Hepatocyte (in vitro differentiated cells): ENCODE results near the gene ERC2. TPM values are rescaled to one million over a fixed set of nuclear protein-coding genes. Genes with fewer than 3 reads are reported as not detected.

Experiments used
- DNase-seq: peaks from one replicate; pipeline ENCODE4 v3.0.0-alpha.2; 2016; ENCODE audit warnings: low spot score
- H2AFZ ChIP-seq: fragments of 200-600 bp; sonication (generic); 2 replicates; pipeline ENCODE4 v1.6.0; 2016; ENCODE audit warnings: antibody characterized with exemption, mild to moderate bottlenecking
- H3K27ac ChIP-seq: fragments of 200-600 bp; sonication (generic); 2 replicates; pipeline ENCODE4 v1.5.1; 2016; ENCODE audit warnings: mild to moderate bottlenecking
- H3K27me3 ChIP-seq: fragments of 200-600 bp; sonication (generic); 2 replicates; pipeline ENCODE4 v1.6.1; 2016
- H3K36me3 ChIP-seq: fragments of 200-600 bp; sonication (generic); replicated peaks from 2 replicates; pipeline ENCODE4 v1.5.1; 2016; ENCODE audit warnings: low read depth; ENCODE audit not compliant: insufficient read depth
- H3K4me1 ChIP-seq: fragments of 200-600 bp; sonication (generic); 2 replicates; pipeline ENCODE4 v1.5.1; 2016; ENCODE audit warnings: mild to moderate bottlenecking, moderate library complexity; ENCODE audit not compliant: insufficient read depth
- H3K4me2 ChIP-seq: fragments of 200-600 bp; sonication (generic); 2 replicates; pipeline ENCODE4 v1.6.0; 2016
- H3K4me3 ChIP-seq: fragments of 200-600 bp; sonication (generic); 2 replicates; pipeline ENCODE4 v1.5.1; 2016; ENCODE audit warnings: mild to moderate bottlenecking
- H3K79me2 ChIP-seq: fragments of 200-600 bp; sonication (generic); 2 replicates; pipeline ENCODE4 v1.6.0; 2017; ENCODE audit warnings: mild to moderate bottlenecking
- H3K9me2 ChIP-seq: fragments of 200-600 bp; sonication (generic); replicated peaks from 2 replicates; pipeline ENCODE4 v1.6.0; 2017; ENCODE audit warnings: mild to moderate bottlenecking; ENCODE audit not compliant: insufficient read depth
- H3K9me3 ChIP-seq: fragments of 200-600 bp; sonication (generic); 2 replicates; pipeline ENCODE4 v1.5.1; 2016; ENCODE audit warnings: low read depth, mild to moderate bottlenecking
- H4K20me1 ChIP-seq: fragments of 200-600 bp; sonication (generic); 2 replicates; pipeline ENCODE4 v1.6.0; 2016; ENCODE audit warnings: mild to moderate bottlenecking; ENCODE audit not compliant: insufficient read depth, poor library complexity, severe bottlenecking
- EZH2 ChIP-seq: fragments of 200-600 bp; sonication (generic); IDR thresholded peaks from 2 replicates; pipeline ENCODE4 v1.6.1; 2016; ENCODE audit warnings: antibody characterized with exemption, mild to moderate bottlenecking, borderline replicate concordance
- EZH2phosphoT487 ChIP-seq: fragments of 200-600 bp; sonication (generic); IDR thresholded peaks from one replicate; pipeline ENCODE4 v1.6.1; 2018; ENCODE audit warnings: antibody characterized with exemption, mild to moderate bottlenecking, low read depth, moderate library complexity; ENCODE audit not compliant: unreplicated experiment, severe bottlenecking
- WGBS: methylation state at CpG from one replicate; pipeline ENCODE4 v1.1.6; 2016; ENCODE audit warnings: low lambda C conversion rate; ENCODE audit errors: missing lambda C conversion rate; 5-methylcytosine and 5-hydroxymethylcytosine counted together
- polyA plus RNA-seq: library from polyadenylated mRNA; unstranded; fragments of >200 nt; fragmentation: Nextera tagmentation; extraction: Ambion mirVana; gene quantifications from 2 replicates; pipeline ENCODE4 v1.2.1, GENCODE V29; 2016
- total RNA-seq: library from RNA; depleted of rRNA; stranded (reverse); fragments of >200 nt; gene quantifications from 2 replicates; pipeline ENCODE4 v1.2.3, GENCODE V29; 2014
- TF ChIP-seq, protein P1 (sequence below): fragments of 200-600 bp; sonication (generic); IDR thresholded peaks from 2 replicates; pipeline ENCODE4 v1.5.1; 2016; ENCODE audit warnings: antibody characterized with exemption, mild to moderate bottlenecking; ENCODE audit not compliant: poor library complexity

ERC2 gene
- total and polyA plus RNA-seq, 2 experiments from 2014 or later = 1.2 to 5.3 TPM

GRCh38 chr3:55559500-55560423, 908.5 kb downstream of the ERC2 start:
- H3K27me3 ChIP-seq = no peaks in the 10 kb centered on the region
- H3K9me2 ChIP-seq = no peaks in the 10 kb centered on the region
- H3K36me3 ChIP-seq = no peaks in the 10 kb centered on the region
- H3K4me1 ChIP-seq = peaks cover 22% of the 10 kb centered on the region
- H3K9me3 ChIP-seq = no peaks in the 10 kb centered on the region
- H3K79me2 ChIP-seq = no peaks in the 10 kb centered on the region
- 96% methylated on average over 7 of the region's 7 CpGs for WGBS
- no peak overlapping the region for H2AFZ ChIP-seq
- H4K20me1 ChIP-seq = no peaks in the 10 kb centered on the region
- H3K27ac ChIP-seq = no peak overlapping the region
- no peak for DNase-seq
- no peak for TF ChIP-seq EZH2
- H3K4me2 ChIP-seq = no peak overlapping the region
- no peak overlapping the region for H3K4me3 ChIP-seq

GRCh38 chr3:55558316-55558715, 910.0 kb downstream of the ERC2 start:
- H3K4me1 ChIP-seq = peaks cover 33% of the 10 kb centered on the region
- no peaks in the 10 kb centered on the region for H3K36me3 ChIP-seq
- no peaks in the 10 kb centered on the region for H3K79me2 ChIP-seq
- no peaks in the 10 kb centered on the region for H3K27me3 ChIP-seq
- no peak overlapping the region for H2AFZ ChIP-seq
- no peak for DNase-seq
- TF ChIP-seq EZH2 (no peak), EZH2phosphoT487 (no peak)
- TF ChIP-seq, protein P1, sequence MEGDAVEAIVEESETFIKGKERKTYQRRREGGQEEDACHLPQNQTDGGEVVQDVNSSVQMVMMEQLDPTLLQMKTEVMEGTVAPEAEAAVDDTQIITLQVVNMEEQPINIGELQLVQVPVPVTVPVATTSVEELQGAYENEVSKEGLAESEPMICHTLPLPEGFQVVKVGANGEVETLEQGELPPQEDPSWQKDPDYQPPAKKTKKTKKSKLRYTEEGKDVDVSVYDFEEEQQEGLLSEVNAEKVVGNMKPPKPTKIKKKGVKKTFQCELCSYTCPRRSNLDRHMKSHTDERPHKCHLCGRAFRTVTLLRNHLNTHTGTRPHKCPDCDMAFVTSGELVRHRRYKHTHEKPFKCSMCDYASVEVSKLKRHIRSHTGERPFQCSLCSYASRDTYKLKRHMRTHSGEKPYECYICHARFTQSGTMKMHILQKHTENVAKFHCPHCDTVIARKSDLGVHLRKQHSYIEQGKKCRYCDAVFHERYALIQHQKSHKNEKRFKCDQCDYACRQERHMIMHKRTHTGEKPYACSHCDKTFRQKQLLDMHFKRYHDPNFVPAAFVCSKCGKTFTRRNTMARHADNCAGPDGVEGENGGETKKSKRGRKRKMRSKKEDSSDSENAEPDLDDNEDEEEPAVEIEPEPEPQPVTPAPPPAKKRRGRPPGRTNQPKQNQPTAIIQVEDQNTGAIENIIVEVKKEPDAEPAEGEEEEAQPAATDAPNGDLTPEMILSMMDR = no peak
- H3K27ac ChIP-seq = no peak overlapping the region
- no peaks in the 10 kb centered on the region for H4K20me1 ChIP-seq
- no peak overlapping the region for H3K4me3 ChIP-seq
- H3K9me3 ChIP-seq = no peaks in the 10 kb centered on the region
- H3K4me2 ChIP-seq = no peak overlapping the region
- 96% methylated on average over 1 of the region's 1 CpG for WGBS
- no peaks in the 10 kb centered on the region for H3K9me2 ChIP-seq

GRCh38 chr3:55557549-55557948, 910.7 kb downstream of the ERC2 start:
- Histone ChIP-seq H3K4me1 (peaks cover 33% of the 10 kb centered on the region), H2AFZ (no peak overlapping the region), H3K9me3 (no peaks in the 10 kb centered on the region), H3K9me2 (no peaks in the 10 kb centered on the region), H3K4me3 (no peak overlapping the region), H3K36me3 (no peaks in the 10 kb centered on the region), H3K27me3 (no peaks in the 10 kb centered on the region), H3K27ac (no peak overlapping the region), H3K79me2 (no peaks in the 10 kb centered on the region), H4K20me1 (no peaks in the 10 kb centered on the region), H3K4me2 (no peak overlapping the region)
- 95% methylated on average over 1 of the region's 1 CpG for WGBS
- no peak for DNase-seq
- TF ChIP-seq EZH2phosphoT487 (no peak), EZH2 (no peak)
- TF ChIP-seq, protein P1 = no peak
